ENCODE results near the gene TUBG2. TPM values are rescaled to one million over a fixed set of nuclear protein-coding genes. Genes with fewer than 3 reads are reported as not detected.

Gene TUBG2
- total and polyA plus RNA-seq, 4 donors = 6.9 to 22.0 (median 11.7) TPM

Small RNA genes lying within 50 kb of the gene (small RNA-seq; reads per million reads assigned to genes)
- not detected for gene MIR6780A (ENCODE audit: low replicate concordance)

Other genes starting within 250 kb of the TUBG2 start
- gene CAVIN1, start 236.0 kb upstream of the TUBG2 start, total RNA-seq = 100 to 1,000 TPM; 185 to 277 TPM
- gene CAVIN1, start 236.0 kb upstream of the TUBG2 start, polyA plus RNA-seq = 100 to 1,000 TPM; 110 to 134 TPM
- gene ATP6V0A1, start 200.4 kb upstream of the TUBG2 start, total RNA-seq = 100 to 1,000 TPM in 1 of 2 donors, 10 to 100 TPM in 1; 85.1 to 203 TPM
- 10 to 100 TPM; 44.4 to 63.9 TPM for gene ATP6V0A1, start 200.4 kb upstream of the TUBG2 start, polyA plus RNA-seq
- gene NAGLU, start 123.0 kb upstream of the TUBG2 start, total RNA-seq = 10 to 100 TPM; 16.8 to 69.8 TPM
- 10 to 100 TPM; 32.3 to 37.9 TPM for gene NAGLU, start 123.0 kb upstream of the TUBG2 start, polyA plus RNA-seq
- gene HSD17B1, start 106.4 kb upstream of the TUBG2 start, total RNA-seq = 1 to 10 TPM in 1 of 2 donors, under 1 TPM in 1; 0.98 to 1.3 TPM
- gene HSD17B1, start 106.4 kb upstream of the TUBG2 start, polyA plus RNA-seq = 1 to 10 TPM; 1.8 to 2.4 TPM
- 10 to 100 TPM; 25.9 to 93.2 TPM for gene COASY, start 97.1 kb upstream of the TUBG2 start, total RNA-seq
- 10 to 100 TPM; 57.3 to 71.3 TPM for gene COASY, start 97.1 kb upstream of the TUBG2 start, polyA plus RNA-seq
- 10 to 100 TPM; 31.9 to 69.7 TPM for gene MLX, start 92.2 kb upstream of the TUBG2 start, total RNA-seq
- gene MLX, start 92.2 kb upstream of the TUBG2 start, polyA plus RNA-seq = 10 to 100 TPM; 61.8 to 71.6 TPM
- gene PSMC3IP, start 81.6 kb upstream of the TUBG2 start, total RNA-seq = 1 to 10 TPM; 3.4 to 7.5 TPM
- 1 to 10 TPM; 3.7 to 4.3 TPM for gene PSMC3IP, start 81.6 kb upstream of the TUBG2 start, polyA plus RNA-seq
- 10 to 100 TPM; 61.3 to 62.7 TPM for gene RETREG3, start 49.9 kb upstream of the TUBG2 start, total RNA-seq
- gene RETREG3, start 49.9 kb upstream of the TUBG2 start, polyA plus RNA-seq = 10 to 100 TPM; 16.1 to 27.6 TPM
- 10 to 100 TPM; 12.1 to 38.1 TPM for gene TUBG1, start 49.6 kb upstream of the TUBG2 start, total RNA-seq
- gene TUBG1, start 49.6 kb upstream of the TUBG2 start, polyA plus RNA-seq = 10 to 100 TPM; 31.1 to 39.0 TPM
- 10 to 100 TPM; 23.9 to 30.2 TPM for gene PLEKHH3, start 17.7 kb downstream of the TUBG2 start, total RNA-seq
- 10 to 100 TPM; 21.2 to 22.0 TPM for gene PLEKHH3, start 17.7 kb downstream of the TUBG2 start, polyA plus RNA-seq
- gene CCR10, start 22.6 kb downstream of the TUBG2 start, total RNA-seq = 1 to 10 TPM in 1 of 2 donors, under 1 TPM in 1; 1.00 to 1.9 TPM
- gene CCR10, start 22.6 kb downstream of the TUBG2 start, polyA plus RNA-seq = 1 to 10 TPM in 1 of 2 donors, under 1 TPM in 1; 0.55 to 3.1 TPM
- 10 to 100 TPM in 1 of 2 donors, 1 to 10 TPM in 1; 9.9 to 12.5 TPM for gene CNTNAP1, start 23.2 kb downstream of the TUBG2 start, total RNA-seq
- 1 to 10 TPM; 2.9 to 5.4 TPM for gene CNTNAP1, start 23.2 kb downstream of the TUBG2 start, polyA plus RNA-seq
- gene EZH1, start 85.8 kb downstream of the TUBG2 start, total RNA-seq = 10 to 100 TPM; 33.6 to 53.2 TPM
- gene EZH1, start 85.8 kb downstream of the TUBG2 start, polyA plus RNA-seq = 10 to 100 TPM; 20.7 to 21.2 TPM
- gene RAMP2, start 101.9 kb downstream of the TUBG2 start, total RNA-seq = 10 to 100 TPM; 55.0 to 66.6 TPM
- 100 to 1,000 TPM in 1 of 2 donors, 10 to 100 TPM in 1; 43.8 to 101 TPM for gene RAMP2, start 101.9 kb downstream of the TUBG2 start, polyA plus RNA-seq
- gene VPS25, start 114.2 kb downstream of the TUBG2 start, total RNA-seq = 10 to 100 TPM; 42.4 to 64.8 TPM
- 10 to 100 TPM; 45.1 to 93.7 TPM for gene VPS25, start 114.2 kb downstream of the TUBG2 start, polyA plus RNA-seq
- under 1 TPM; 0.40 to 0.77 TPM for gene WNK4, start 121.3 kb downstream of the TUBG2 start, total RNA-seq
- under 1 TPM; 0.09 to 0.49 TPM for gene WNK4, start 121.3 kb downstream of the TUBG2 start, polyA plus RNA-seq
- gene COA3, start 139.4 kb downstream of the TUBG2 start, total RNA-seq = 10 to 100 TPM; 55.7 to 69.2 TPM
- gene COA3, start 139.4 kb downstream of the TUBG2 start, polyA plus RNA-seq = 100 to 1,000 TPM in 1 of 2 donors, 10 to 100 TPM in 1; 84.1 to 142 TPM
- 1 to 10 TPM in 1 of 2 donors, under 1 TPM in 1; 0.92 to 1.6 TPM for gene CNTD1, start 139.6 kb downstream of the TUBG2 start, total RNA-seq
- gene CNTD1, start 139.6 kb downstream of the TUBG2 start, polyA plus RNA-seq = under 1 TPM; 0.61 to 0.64 TPM
- gene BECN1, start 165.0 kb downstream of the TUBG2 start, total RNA-seq = 100 to 1,000 TPM in 1 of 2 donors, 10 to 100 TPM in 1; 87.6 to 114 TPM
- 10 to 100 TPM; 33.0 to 81.6 TPM for gene BECN1, start 165.0 kb downstream of the TUBG2 start, polyA plus RNA-seq
- 100 to 1,000 TPM in 1 of 2 donors, 10 to 100 TPM in 1; 46.4 to 109 TPM for gene PSME3, start 174.1 kb downstream of the TUBG2 start, total RNA-seq
- 100 to 1,000 TPM in 1 of 2 donors, 10 to 100 TPM in 1; 34.5 to 117 TPM for gene PSME3, start 174.1 kb downstream of the TUBG2 start, polyA plus RNA-seq
- gene AOC2, start 185.3 kb downstream of the TUBG2 start, total RNA-seq = 1 to 10 TPM; 1.6 to 2.4 TPM
- 1 to 10 TPM; 1.5 to 1.6 TPM for gene AOC2, start 185.3 kb downstream of the TUBG2 start, polyA plus RNA-seq
- gene AOC3, start 191.9 kb downstream of the TUBG2 start, total RNA-seq = 100 to 1,000 TPM in 1 of 2 donors, 10 to 100 TPM in 1; 82.9 to 154 TPM
- gene AOC3, start 191.9 kb downstream of the TUBG2 start, polyA plus RNA-seq = 10 to 100 TPM; 50.0 to 55.6 TPM
- gene G6PC1, start 241.5 kb downstream of the TUBG2 start, total RNA-seq = under 1 TPM in 1 of 2 donors, not detected in 1; 0.09 TPM
- not detected for gene G6PC1, start 241.5 kb downstream of the TUBG2 start, polyA plus RNA-seq